ENCODE measurements around the gene RBKS. TPM values are rescaled to one million over a fixed set of nuclear protein-coding genes. Genes with fewer than 3 reads are reported as not detected.
A peak's percentile ranks its signal among the peaks of the same experiment; 100 is the strongest.

RBKS gene
- total and polyA plus RNA-seq, 2 of the 13 experiments (the other 11 are each of a cell fraction or from before 2014, with no cell fraction given): 7.7 to 8.3 TPM

GRCh38 chr2:27738349-27739057 is 151.7 kb downstream of the RBKS start (continued):
- peak; percentile 89; the same call in 1 of the 2 replicates for TF ChIP-seq GTF3A (CRISPR knock-in tag; conservative IDR thresholded peaks at IDR 0.05)
- no peak for TF ChIP-seq ZNF562 (CRISPR knock-in tag; IDR thresholded peaks at IDR 0.05; ENCODE audit: borderline replicate concordance)
- 0 out of 2 replicates have a peak, but pooled peaks have one; percentile 24 for TF ChIP-seq EED (CRISPR knock-in tag; IDR thresholded peaks at IDR 0.05)
- TF ChIP-seq XRCC5 (optimal IDR thresholded peaks at IDR 0.05; ENCODE audit: low read length): no peak
- peak; percentile 74; the same call in 1 of the 2 replicates for TF ChIP-seq NCOR1 (IDR thresholded peaks at IDR 0.05; ENCODE audit: borderline replicate concordance, low read length)
- TF ChIP-seq CBFB (CRISPR knock-in tag; IDR thresholded peaks at IDR 0.05): peak; percentile 95
- TF ChIP-seq PCBP1 (IDR thresholded peaks at IDR 0.05; ENCODE audit: borderline replicate concordance, low read depth, low read length): no peak
- 0 out of 2 replicates have a peak, but pooled peaks have one; percentile 78 for TF ChIP-seq EEA1 (CRISPR knock-in tag; IDR thresholded peaks at IDR 0.05; ENCODE audit: borderline replicate concordance)
- no peak for TF ChIP-seq NFAT5 (CRISPR knock-in tag; IDR thresholded peaks at IDR 0.05)
- no peak for TF ChIP-seq SRSF4 (IDR thresholded peaks at IDR 0.05; ENCODE audit: low read depth, low read length, poor library complexity, severe bottlenecking)
- no peak for TF ChIP-seq ZNF317 (CRISPR knock-in tag; IDR thresholded peaks at IDR 0.05)
- TF ChIP-seq RERE (CRISPR knock-in tag; IDR thresholded peaks at IDR 0.05; ENCODE audit: low read depth): peak; percentile 64; the same call in 1 of the 2 replicates
- TF ChIP-seq THAP9 (CRISPR knock-in tag; IDR thresholded peaks at IDR 0.05; ENCODE audit: borderline replicate concordance): peak; percentile 71; the same call in 1 of the 2 replicates
- TF ChIP-seq ZNF83 (CRISPR knock-in tag; IDR thresholded peaks at IDR 0.05; ENCODE audit: borderline replicate concordance): peak; percentile 89; the same call in 1 of the 2 replicates
- no peak for TF ChIP-seq FOXK2 (IDR thresholded peaks at IDR 0.05)

All from HepG2 (cell line).